HEK293 (cell line): ENCODE data around the gene SCN7A.

Source experiments
- ZNF121 ChIP-seq: fragments of 450-650 bp; formaldehyde crosslinking; IDR thresholded peaks from 2 replicates; pipeline ENCODE4 v1.5.1; 2016; ENCODE audit warnings: missing biosample characterization, missing genetic modification characterization
- ZNF394 ChIP-seq: fragments of 450-650 bp; formaldehyde crosslinking; IDR thresholded peaks from 2 replicates; pipeline ENCODE4 v1.5.1; 2016; ENCODE audit warnings: missing biosample characterization, missing genetic modification characterization, mild to moderate bottlenecking, moderate library complexity, borderline replicate concordance

- TF ChIP-seq ZNF121 (no peak), ZNF394 (tag by site-specific recombination) (no peak)
These were observed 26.6 kb upstream of the SCN7A start for GRCh38 chr2:166520604-166521003.
